Lower lobe of right lung (tissue), 2 donors: Measurements from ENCODE around the gene PLA2G1B. TPM values are rescaled to one million over a fixed set of nuclear protein-coding genes. Genes with fewer than 3 reads are reported as not detected.
"Not testable (repeated sequence)": the region's sequence is repeated elsewhere in the genome, so short reads cannot be mapped to it uniquely, and the experiment has no call there.

Experiments
- ATAC-seq, 2 donors: fragments of 200-7000 bp; cut with Tn5 transposase; one replicate each; pipeline ENCODE4 v1.9.1; 2020 to 2022; ENCODE audit warnings: mild to moderate bottlenecking in 2 of 2, moderate library complexity in 2 of 2
- DNase-seq: peaks from one replicate; pipeline ENCODE4 v3.0.0-alpha.2; 2020
- H3K27ac ChIP-seq: fragments of 200-600 bp; one replicate; pipeline ENCODE4 v1.8.0; 2022
- H3K27me3 ChIP-seq: fragments of 200-600 bp; one replicate; pipeline ENCODE4 v1.8.0; 2022; ENCODE audit warnings: low read depth
- H3K36me3 ChIP-seq: fragments of 200-600 bp; one replicate; pipeline ENCODE4 v1.8.0; 2022; ENCODE audit warnings: mild to moderate bottlenecking
- H3K4me1 ChIP-seq: fragments of 200-600 bp; one replicate; pipeline ENCODE4 v1.8.0; 2022
- H3K4me3 ChIP-seq: fragments of 200-600 bp; one replicate; pipeline ENCODE4 v1.8.0; 2022; ENCODE audit warnings: mild to moderate bottlenecking
- H3K9me3 ChIP-seq: fragments of 200-600 bp; one replicate; pipeline ENCODE4 v1.8.0; 2022
- intact Hi-C: fragments of 100-400 bp; cut with DNase I; formaldehyde crosslinking; loops from one replicate; pipeline ENCODE4 v1.11.0; 2022
- total RNA-seq: library from RNA; stranded (reverse); fragmentation: NEBNext Ultra II Directional; extraction: Animal tissue kit (Norgen Biotek cat#: 25700); gene quantifications from one replicate; pipeline ENCODE4 v1.2.1, GENCODE V29; 2021
- TF ChIP-seq, protein P1 (sequence below): fragments of 200-600 bp; IDR thresholded peaks from one replicate; pipeline ENCODE4 v1.8.0; 2022; ENCODE audit warnings: antibody characterized with exemption, mild to moderate bottlenecking
- donor health status: DM: no; HTN: yes; CAD: no; lungs with severe emphysema.

The PLA2G1B gene
- total RNA-seq, 1 donor from 2014 or later: 42.2 TPM

DNA sequence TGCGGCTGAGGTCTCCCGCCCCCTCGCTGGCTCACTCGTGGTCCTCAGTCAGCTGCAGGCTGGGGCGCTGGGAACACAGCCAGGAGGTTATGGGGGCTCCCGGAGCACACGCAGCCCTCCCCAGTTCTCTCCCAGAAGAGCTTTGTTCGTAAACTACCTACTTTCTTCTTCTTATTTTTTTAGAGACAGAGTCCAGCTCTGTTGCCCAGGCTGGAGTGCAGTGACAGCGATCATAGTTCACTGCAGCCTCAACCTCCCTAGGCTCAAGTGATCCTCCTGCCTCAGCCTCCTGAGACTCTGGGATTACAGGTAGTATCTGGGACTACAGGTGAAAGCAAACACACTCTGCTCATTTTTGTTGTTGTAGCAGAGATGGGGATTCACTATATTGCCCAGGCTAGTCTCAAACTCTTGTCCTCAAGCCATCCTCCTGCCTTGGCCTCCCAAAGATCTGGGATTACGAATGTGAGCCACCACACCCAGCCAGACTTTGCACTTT lies 15.5 kb upstream of the PLA2G1B start:
- intact Hi-C loops: no loop called here
- no peaks in the 10 kb centered on the region for H3K27me3 ChIP-seq
- no peaks in the 10 kb centered on the region for H3K4me1 ChIP-seq
- no peak for ATAC-seq
- no peaks in the 10 kb centered on the region for H3K36me3 ChIP-seq
- DNase-seq: no peak
- H3K4me3 ChIP-seq: no peak overlapping the region
- TF ChIP-seq, protein P1, sequence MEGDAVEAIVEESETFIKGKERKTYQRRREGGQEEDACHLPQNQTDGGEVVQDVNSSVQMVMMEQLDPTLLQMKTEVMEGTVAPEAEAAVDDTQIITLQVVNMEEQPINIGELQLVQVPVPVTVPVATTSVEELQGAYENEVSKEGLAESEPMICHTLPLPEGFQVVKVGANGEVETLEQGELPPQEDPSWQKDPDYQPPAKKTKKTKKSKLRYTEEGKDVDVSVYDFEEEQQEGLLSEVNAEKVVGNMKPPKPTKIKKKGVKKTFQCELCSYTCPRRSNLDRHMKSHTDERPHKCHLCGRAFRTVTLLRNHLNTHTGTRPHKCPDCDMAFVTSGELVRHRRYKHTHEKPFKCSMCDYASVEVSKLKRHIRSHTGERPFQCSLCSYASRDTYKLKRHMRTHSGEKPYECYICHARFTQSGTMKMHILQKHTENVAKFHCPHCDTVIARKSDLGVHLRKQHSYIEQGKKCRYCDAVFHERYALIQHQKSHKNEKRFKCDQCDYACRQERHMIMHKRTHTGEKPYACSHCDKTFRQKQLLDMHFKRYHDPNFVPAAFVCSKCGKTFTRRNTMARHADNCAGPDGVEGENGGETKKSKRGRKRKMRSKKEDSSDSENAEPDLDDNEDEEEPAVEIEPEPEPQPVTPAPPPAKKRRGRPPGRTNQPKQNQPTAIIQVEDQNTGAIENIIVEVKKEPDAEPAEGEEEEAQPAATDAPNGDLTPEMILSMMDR: no peak
- H3K27ac ChIP-seq: no peak overlapping the region
- peaks cover 1% of the 10 kb centered on the region for H3K9me3 ChIP-seq

DNA sequence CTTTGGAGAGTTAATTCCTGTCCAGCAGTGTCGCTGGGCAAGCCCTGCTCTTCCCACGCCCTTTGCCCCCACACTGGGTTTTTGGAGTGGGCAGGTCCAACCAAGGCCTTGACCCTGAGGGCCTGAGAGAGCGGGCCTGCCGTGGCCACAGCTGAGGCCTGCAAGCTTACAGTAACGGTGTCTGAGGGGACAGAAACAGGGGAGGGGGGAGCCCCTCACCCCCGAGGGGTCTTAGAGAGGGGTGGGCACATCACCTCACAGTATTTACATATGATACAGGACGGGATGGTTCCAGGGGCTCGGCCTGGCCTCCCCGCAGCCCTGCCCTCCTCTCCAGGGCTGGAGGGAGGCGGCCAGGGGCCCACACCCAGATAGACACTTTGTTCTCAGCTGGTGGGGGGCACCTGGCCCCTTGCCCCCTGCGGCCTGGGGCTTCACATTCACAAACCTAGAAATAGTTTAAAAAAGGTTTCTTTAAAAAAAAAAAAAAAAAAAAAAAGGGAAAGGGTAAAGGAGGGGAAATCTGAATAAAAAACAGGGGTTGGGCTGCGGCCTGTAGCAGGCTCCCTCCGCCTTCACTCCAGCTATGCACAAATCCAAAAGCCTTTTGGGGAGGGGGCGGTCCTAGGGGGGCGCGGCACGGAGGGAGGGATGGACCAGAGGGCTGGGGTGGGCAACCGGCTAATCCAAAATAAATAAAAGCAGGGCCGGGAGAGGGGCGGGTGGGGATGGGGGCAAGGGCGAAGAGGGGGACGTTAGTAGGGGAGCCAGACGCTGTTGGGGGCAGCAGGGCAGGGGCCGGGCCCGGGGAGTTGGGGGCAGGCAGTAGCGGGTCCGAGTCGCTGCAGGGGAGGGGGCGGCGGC lies 14.8 kb upstream of the PLA2G1B start:
- TF ChIP-seq, protein P1: no peak
- no peaks in the 10 kb centered on the region for H3K27me3 ChIP-seq
- ATAC-seq (no peak), DNase-seq (no peak)
- no peak overlapping the region for H3K4me3 ChIP-seq
- intact Hi-C loops: no loop called here
- H3K36me3 ChIP-seq: no peaks in the 10 kb centered on the region
- H3K9me3 ChIP-seq: peaks cover 2% of the 10 kb centered on the region
- H3K4me1 ChIP-seq: no peaks in the 10 kb centered on the region
- no peak overlapping the region for H3K27ac ChIP-seq

DNA sequence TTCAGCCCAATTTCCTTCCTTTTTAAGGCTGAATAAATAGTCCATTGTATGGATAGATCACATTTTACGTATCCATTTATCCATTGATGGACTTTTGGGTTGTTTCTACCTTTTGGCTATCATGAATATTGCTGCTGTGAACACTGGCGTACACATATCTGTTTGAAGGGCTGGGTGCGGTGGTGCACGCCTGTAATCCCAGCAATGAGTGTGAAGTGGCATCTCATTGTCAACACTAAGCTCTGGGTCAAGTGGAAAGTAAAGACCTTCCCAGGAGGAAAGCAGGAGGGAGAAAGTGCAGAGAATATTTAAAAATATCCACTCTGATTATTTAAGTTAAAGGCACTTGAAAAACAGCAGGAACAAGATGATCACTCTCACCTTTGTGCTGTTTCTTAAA lies 11.7 kb upstream of the PLA2G1B start:
- Histone ChIP-seq H3K27me3 (no peaks in the 10 kb centered on the region), H3K4me3 (no peak overlapping the region), H3K4me1 (no peaks in the 10 kb centered on the region), H3K9me3 (peaks cover 2% of the 10 kb centered on the region), H3K27ac (no peak overlapping the region), H3K36me3 (no peaks in the 10 kb centered on the region)
- ATAC-seq (peak; percentile 49 to 69), DNase-seq (no peak)
- TF ChIP-seq, protein P1: no peak
- intact Hi-C loops: no loop called here

DNA sequence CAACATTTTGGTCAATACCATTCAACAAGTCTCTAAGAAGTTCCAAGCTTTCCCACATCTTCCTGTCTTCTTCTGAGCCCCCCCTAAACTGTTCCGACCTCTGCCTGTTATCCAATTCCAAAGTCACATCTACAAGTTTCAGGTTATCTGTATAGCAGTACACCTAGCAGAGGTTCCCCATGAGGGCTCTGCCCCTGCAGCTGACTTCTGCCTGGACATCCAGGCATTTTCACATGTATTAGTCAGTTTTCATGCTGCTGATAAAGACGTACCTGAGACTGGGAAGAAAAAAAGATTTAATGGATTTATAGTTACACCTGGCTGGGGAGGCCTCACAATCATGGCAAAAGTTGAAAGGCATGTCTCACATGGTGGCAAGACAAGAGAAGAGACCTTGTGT lies 10.2 kb upstream of the PLA2G1B start:
- Histone ChIP-seq H3K4me3 (no peak overlapping the region), H3K36me3 (no peaks in the 10 kb centered on the region), H3K4me1 (no peaks in the 10 kb centered on the region), H3K9me3 (peaks cover 2% of the 10 kb centered on the region), H3K27me3 (no peaks in the 10 kb centered on the region), H3K27ac (no peak overlapping the region)
- TF ChIP-seq, protein P1: no peak
- DNase-seq (no peak), ATAC-seq (no peak)
- intact Hi-C loops: no loop called here

DNA sequence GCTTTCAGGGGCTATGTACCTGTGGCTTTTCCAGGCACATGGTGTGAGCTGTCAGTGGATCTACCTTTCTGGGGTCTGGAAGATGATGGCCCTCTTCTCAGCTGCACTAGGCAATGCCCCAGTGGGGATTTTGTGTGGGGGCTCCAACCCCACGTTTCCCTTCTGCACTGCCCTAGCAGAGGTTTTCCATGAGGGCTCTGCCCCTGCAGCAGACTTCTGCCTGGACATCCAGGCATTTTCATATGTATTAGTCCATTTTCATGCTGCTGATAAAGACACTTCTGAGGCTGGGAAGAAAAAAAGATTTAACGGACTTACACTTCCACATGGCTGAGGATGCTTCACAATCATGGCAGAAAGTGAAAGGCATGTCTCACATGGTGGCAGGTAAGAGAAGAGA lies 8.8 kb upstream of the PLA2G1B start:
- H3K9me3 ChIP-seq, H3K36me3 ChIP-seq, H3K27ac ChIP-seq, ATAC-seq, DNase-seq, H3K4me1 ChIP-seq, H3K27me3 ChIP-seq, intact Hi-C loops, H3K4me3 ChIP-seq: not testable (repeated sequence)

DNA sequence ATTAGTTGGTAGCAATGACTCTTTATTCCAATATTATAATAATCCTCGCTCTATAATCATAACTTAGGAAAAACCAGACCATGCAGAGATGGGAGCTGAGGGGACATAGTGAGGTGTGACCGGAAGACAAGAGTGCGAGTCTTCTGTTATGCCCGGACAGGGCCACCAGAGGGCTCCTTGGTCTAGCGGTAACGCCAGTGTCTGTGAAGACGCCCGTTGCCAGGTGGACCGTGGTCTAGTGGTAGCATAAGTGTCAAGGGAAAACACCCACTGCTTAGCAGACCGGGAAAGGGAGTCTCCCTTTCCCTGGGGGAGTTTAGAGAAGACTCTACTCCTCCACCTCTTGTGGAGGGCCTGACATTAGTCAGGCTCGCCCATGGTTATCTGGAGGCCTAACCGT lies 7.9 kb upstream of the PLA2G1B start:
- H3K36me3 ChIP-seq, ATAC-seq, H3K27ac ChIP-seq, H3K4me3 ChIP-seq, H3K4me1 ChIP-seq, H3K9me3 ChIP-seq, intact Hi-C loops, H3K27me3 ChIP-seq: not testable (repeated sequence)
- DNase-seq: peak; percentile 83
- TF ChIP-seq, protein P1: peak; percentile 64
